ENCODE measurements around the gene AUH.

- TF ChIP-seq EZH2 (IDR thresholded peaks at IDR 0.05) (no peak), POLR2AphosphoS5 (IDR thresholded peaks at IDR 0.05; ENCODE audit: borderline replicate concordance, low read depth, low read length) (no peak)
Observed at GRCh38 chr9:91248707-91249106, 113.0 kb downstream of the AUH start.
